Activated CD8-positive, alpha-beta T cell treated with anti-CD3 and anti-CD28 coated beads for 36 hours (primary cell): ENCODE measurements around the gene MAPKAPK2. TPM values are rescaled to one million over a fixed set of nuclear protein-coding genes. Genes with fewer than 3 reads are reported as not detected.

Experiments
- ATAC-seq: fragments of 200-7000 bp; cut with Tn5 transposase; one replicate; pipeline ENCODE4 v1.10.0; 2021; ENCODE audit warnings: mild to moderate bottlenecking, moderate library complexity
- CTCF ChIA-PET: fragments of 350-600 bp; sonication (Branson Sonifier 250); formaldehyde crosslinking; loops from one replicate; lab custom pipeline; 2021; ENCODE audit warnings: antibody characterized with exemption; lab: Charles Lee
- POLR2A ChIA-PET: fragments of 350-600 bp; sonication (Branson Sonifier 250); formaldehyde crosslinking; loops from one replicate; lab custom pipeline; 2021; ENCODE audit warnings: antibody characterized with exemption; lab: Charles Lee
- DNase-seq: peaks from one replicate; pipeline ENCODE4 v3.0.0-alpha.2; 2020
- H3K27ac Mint-ChIP-seq: one replicate; pipeline ENCODE4 v1.8.0; 2021; ENCODE audit warnings: mild to moderate bottlenecking, mixed read lengths
- H3K27me3 Mint-ChIP-seq: one replicate; pipeline ENCODE4 v1.8.0; 2021; ENCODE audit warnings: mixed read lengths
- H3K36me3 Mint-ChIP-seq: one replicate; pipeline ENCODE4 v1.8.0; 2021; ENCODE audit warnings: low read depth, mixed read lengths
- H3K4me1 Mint-ChIP-seq: one replicate; pipeline ENCODE4 v1.8.0; 2021; ENCODE audit warnings: low read depth, mixed read lengths
- H3K4me3 Mint-ChIP-seq: one replicate; pipeline ENCODE4 v1.8.0; 2021; ENCODE audit warnings: mild to moderate bottlenecking, moderate library complexity, mixed read lengths
- H3K9me3 Mint-ChIP-seq: one replicate; pipeline ENCODE4 v1.8.0; 2021; ENCODE audit warnings: mixed read lengths
- CTCF ChIP-seq: fragments of 200-600 bp; IDR thresholded peaks from one replicate; pipeline ENCODE4 v1.8.0; 2022; ENCODE audit warnings: antibody characterized with exemption, mild to moderate bottlenecking
- intact Hi-C: fragments of 100-400 bp; cut with micrococcal nuclease; formaldehyde crosslinking; loops from one replicate; pipeline ENCODE4 v1.10.0; 2022
- total RNA-seq, 2 experiments: library from RNA; stranded (reverse); gene quantifications; one replicate each; pipeline ENCODE4 v1.2.3, GENCODE V29; 2021

The MAPKAPK2 gene
- total RNA-seq, 2 experiments from 2014 or later, result 50.4 to 51.4 TPM

GRCh38 chr1:206690516-206690915 lies 5.8 kb downstream of the MAPKAPK2 start:
- CTCF ChIA-PET, result interaction anchor here (1.0 to 4.3 kb wide), 8 partner anchors 12 to 221 kb away, joined by 3 to 25 read pairs (median 6); no protein-coding TSS in a partner anchor
- no peaks in the 10 kb centered on the region for H3K27me3 Mint-ChIP-seq
- no peak overlapping the region for H3K4me3 Mint-ChIP-seq
- peak overlapping the region; percentile 8 for H3K27ac Mint-ChIP-seq
- no peaks in the 10 kb centered on the region for H3K9me3 Mint-ChIP-seq
- intact Hi-C loops, result no loop called here
- peaks cover 3% of the 10 kb centered on the region for H3K36me3 Mint-ChIP-seq
- POLR2A ChIA-PET, result interaction anchor here (0.6 to 2.6 kb wide), 4 partner anchors 8 to 21 kb away, joined by 3 to 13 read pairs (median 5); no protein-coding TSS in a partner anchor
- ATAC-seq (no peak), DNase-seq (no peak)
- H3K4me1 Mint-ChIP-seq, result peaks cover 75% of the 10 kb centered on the region
- no peak for TF ChIP-seq CTCF

GRCh38 chr1:206691604-206692003 lies 6.9 kb downstream of the MAPKAPK2 start:
- TF ChIP-seq CTCF, result no peak
- intact Hi-C loops, result no loop called here
- POLR2A ChIA-PET, result interaction anchor here (0.8 to 2.6 kb wide), 2 partner anchors 10 to 13 kb away, joined by 7 to 13 read pairs; no protein-coding TSS in a partner anchor

GRCh38 chr1:206693029-206693428 lies 8.3 kb downstream of the MAPKAPK2 start:
- no peak for TF ChIP-seq CTCF
- H3K36me3 Mint-ChIP-seq, result peaks cover 11% of the 10 kb centered on the region

More at GRCh38 chr1:206691604-206692003, 6.9 kb downstream of the MAPKAPK2 start:
- peaks cover 79% of the 10 kb centered on the region for H3K4me1 Mint-ChIP-seq
- H3K4me3 Mint-ChIP-seq, result no peak overlapping the region
- H3K27ac Mint-ChIP-seq, result no peak overlapping the region
- ATAC-seq (no peak), DNase-seq (no peak)
- H3K27me3 Mint-ChIP-seq, result no peaks in the 10 kb centered on the region
- H3K36me3 Mint-ChIP-seq, result peaks cover under 1% of the 10 kb centered on the region
- H3K9me3 Mint-ChIP-seq, result no peaks in the 10 kb centered on the region
- CTCF ChIA-PET, result interaction anchor here (0.8 to 4.3 kb wide), 13 partner anchors 8 to 212 kb away, joined by 3 to 25 read pairs (median 5); no protein-coding TSS in a partner anchor

GRCh38 chr1:206693592-206693991 lies 8.9 kb downstream of the MAPKAPK2 start:
- Mint-ChIP-seq H3K27ac (no peak overlapping the region), H3K36me3 (peaks cover 11% of the 10 kb centered on the region), H3K27me3 (no peaks in the 10 kb centered on the region)

More at GRCh38 chr1:206693029-206693428, 8.3 kb downstream of the MAPKAPK2 start:
- no peak for DNase-seq
- ATAC-seq, result no peak
- Mint-ChIP-seq H3K9me3 (no peaks in the 10 kb centered on the region), H3K27me3 (no peaks in the 10 kb centered on the region), H3K4me3 (no peak overlapping the region), H3K27ac (no peak overlapping the region), H3K4me1 (peaks cover 74% of the 10 kb centered on the region)
- CTCF ChIA-PET, result interaction anchor here (0.9 to 3.0 kb wide), 8 partner anchors 10 to 213 kb away, joined by 3 to 12 read pairs (median 4); no protein-coding TSS in a partner anchor
- POLR2A ChIA-PET, result interaction anchor here (0.6 to 2.6 kb wide), 3 partner anchors 8 to 84 kb away, joined by 3 to 13 read pairs (median 3); no protein-coding TSS in a partner anchor
- intact Hi-C loops, result no loop called here

More at GRCh38 chr1:206693592-206693991, 8.9 kb downstream of the MAPKAPK2 start:
- ChIA-PET POLR2A (interaction anchor here (0.6 to 0.9 kb wide), 2 partner anchors 81 to 84 kb away, joined by 3 read pairs; no protein-coding TSS in a partner anchor), CTCF (interaction anchor here (0.9 to 3.0 kb wide), 8 partner anchors 10 to 214 kb away, joined by 3 to 12 read pairs (median 4); no protein-coding TSS in a partner anchor)
- intact Hi-C loops, result no loop called here
- TF ChIP-seq CTCF, result no peak
- H3K4me1 Mint-ChIP-seq, result peaks cover 73% of the 10 kb centered on the region
- H3K4me3 Mint-ChIP-seq, result no peak overlapping the region
- DNase-seq, result no peak
- ATAC-seq, result no peak
- H3K9me3 Mint-ChIP-seq, result no peaks in the 10 kb centered on the region
